HL-60 (cell line): ENCODE measurements around the gene ULK2.

ENCODE experiments used
- CTCF ChIP-seq: IDR thresholded peaks from one replicate; pipeline ENCODE4 v1.5.1; 2011; ENCODE audit warnings: low read length, control low read depth, inconsistent platforms; ENCODE audit not compliant: insufficient read depth
- GABPA ChIP-seq: IDR thresholded peaks from 2 replicates; pipeline ENCODE4 v1.6.1; 2012; ENCODE audit warnings: low read depth
- POLR2AphosphoS5 ChIP-seq: IDR thresholded peaks from 2 replicates; pipeline ENCODE4 v1.6.1; 2012; ENCODE audit warnings: low read depth
- REST ChIP-seq: IDR thresholded peaks from 2 replicates; pipeline ENCODE4 v1.6.1; 2012; ENCODE audit warnings: low read depth; ENCODE audit not compliant: insufficient replicate concordance

- TF ChIP-seq POLR2AphosphoS5, result no peak
- TF ChIP-seq REST, result no peak
- TF ChIP-seq CTCF, result no peak
- TF ChIP-seq GABPA, result no peak
Observed at GRCh38 chr17:19873346-19873745, 5.6 kb upstream of the ULK2 start.
